GM12878 (cell line): ENCODE data around the gene SRCIN1. TPM values are rescaled to one million over a fixed set of nuclear protein-coding genes. Genes with fewer than 3 reads are reported as not detected.

Experiments used
- ATAC-seq: fragments of 200-7000 bp; cut with Tn5 transposase; 3 replicates; pipeline ENCODE4 v1.9.1; 2020; ENCODE audit warnings: mild to moderate bottlenecking, moderate library complexity
- BruUV-seq: library from RNA; stranded (reverse); fragments of 400-500 nt; replicated peaks from 2 replicates; lab custom pipeline; 2021; lab: Mats Ljungman, UMichigan
- CTCF ChIA-PET: fragments of 300-600 bp; sonication (Branson Sonifier 250); formaldehyde crosslinking; extraction: SDS; loops from one replicate; lab custom pipeline; 2021; ENCODE audit warnings: inconsistent platforms; lab: Yijun Ruan, JAX
- POLR2A ChIA-PET: fragments of 350-600 bp; formaldehyde crosslinking; extraction: SDS; loops from one replicate; lab custom pipeline; 2021; ENCODE audit warnings: inconsistent platforms; lab: Charles Lee
- RAD21 ChIA-PET: fragments of 300-600 bp; sonication (Branson Sonifier 250); formaldehyde crosslinking; loops from one replicate; lab custom pipeline; 2023; ENCODE audit warnings: antibody characterized with exemption; ENCODE audit not compliant: unreplicated experiment; lab: Charles Lee
- SMC1A ChIA-PET: fragments of 300-600 bp; sonication (Branson Sonifier 250); formaldehyde crosslinking; loops from one replicate; lab custom pipeline; 2023; ENCODE audit not compliant: unreplicated experiment, uncharacterized antibody; lab: Charles Lee
- DNase-seq: peaks from one replicate; pipeline ENCODE4 v3.0.0-alpha.2; 2011; ENCODE audit warnings: low read depth, low spot score
- FAIRE-seq: peaks from 3 replicates; lab custom pipeline; 2011; peaks lifted over from hg19 to GRCh38; lab: Jason Lieb, UNC
- H2AFZ ChIP-seq: 2 replicates; pipeline ENCODE4 v1.6.0; 2011; ENCODE audit warnings: low read depth, low read length, control low read depth; ENCODE audit not compliant: control insufficient read depth
- H3K27ac ChIP-seq: 2 replicates; pipeline ENCODE4 v1.5.1; 2011; ENCODE audit warnings: control low read depth; ENCODE audit not compliant: control insufficient read depth, insufficient read depth
- H3K27me3 ChIP-seq, 2 experiments: replicated peaks in 1 of 2; 2 replicates each; pipeline versions ENCODE4 v1.6.0 to v1.6.1; 2011; ENCODE audit warnings: low read length in 1 of 2; ENCODE audit not compliant: control insufficient read depth in 2 of 2, insufficient read depth in 2 of 2
- H3K36me3 ChIP-seq, 2 experiments: 2 replicates each; pipeline ENCODE4 v1.5.1; 2011; ENCODE audit warnings: low read length in 1 of 2; ENCODE audit not compliant: control insufficient read depth in 2 of 2, insufficient read depth in 2 of 2
- H3K4me1 ChIP-seq: 2 replicates; pipeline ENCODE4 v1.6.1; 2011; ENCODE audit warnings: mild to moderate bottlenecking, low read length, moderate library complexity, mixed read lengths; ENCODE audit not compliant: control insufficient read depth, insufficient read depth
- H3K4me2 ChIP-seq: 2 replicates; pipeline ENCODE4 v1.6.0; 2011; ENCODE audit warnings: control low read depth; ENCODE audit not compliant: control insufficient read depth, insufficient read depth
- H3K4me3 ChIP-seq: fragments of 200-600 bp; sonication (generic); 2 replicates; pipeline ENCODE4 v1.5.1; 2016
- H3K79me2 ChIP-seq: 2 replicates; pipeline ENCODE4 v1.6.0; 2011; ENCODE audit warnings: low read length; ENCODE audit not compliant: control insufficient read depth, insufficient read depth
- H3K9ac ChIP-seq: 2 replicates; pipeline ENCODE4 v1.8.0; 2011; ENCODE audit warnings: low read length, control low read depth, mixed read lengths; ENCODE audit not compliant: control insufficient read depth, insufficient read depth
- H3K9me3 ChIP-seq: replicated peaks from 3 replicates; pipeline ENCODE4 v1.5.1; 2011; ENCODE audit warnings: mild to moderate bottlenecking, low read length; ENCODE audit not compliant: control insufficient read depth, insufficient read depth
- H4K20me1 ChIP-seq: 2 replicates; pipeline ENCODE4 v1.6.0; 2011; ENCODE audit not compliant: control insufficient read depth, insufficient read depth
- BCL3 ChIP-seq: IDR thresholded peaks from 2 replicates; pipeline ENCODE4 v1.6.1; 2011; ENCODE audit warnings: borderline replicate concordance, low read depth, mild to moderate bottlenecking, moderate library complexity, low read length; ENCODE audit not compliant: insufficient read depth, poor library complexity, severe bottlenecking
- E4F1 ChIP-seq: fragments of 450-650 bp; IDR thresholded peaks from 2 replicates; pipeline ENCODE4 v1.6.1; 2018; ENCODE audit warnings: borderline replicate concordance, mild to moderate bottlenecking; ENCODE audit not compliant: partially characterized antibody
- EGR1 ChIP-seq, 2 experiments: IDR thresholded peaks; 1 replicate in 1 of 2; 2 replicates in 1 of 2; pipeline ENCODE4 v1.6.1; 2011 to 2012; ENCODE audit warnings: low read depth in 2 of 2, low read length in 2 of 2, borderline replicate concordance in 1 of 2, mild to moderate bottlenecking in 1 of 2, moderate library complexity in 1 of 2
- FOS ChIP-seq: IDR thresholded peaks from 3 replicates; pipeline ENCODE4 v1.6.1; 2011; ENCODE audit warnings: borderline replicate concordance; ENCODE audit not compliant: insufficient read length; ENCODE audit errors: extremely low read depth
- KLF5 ChIP-seq: fragments of 450-650 bp; IDR thresholded peaks from 2 replicates; pipeline ENCODE4 v1.6.1; 2014; ENCODE audit warnings: mild to moderate bottlenecking; ENCODE audit not compliant: partially characterized antibody
- MEF2A ChIP-seq: IDR thresholded peaks from 2 replicates; pipeline ENCODE4 v1.6.1; 2011; ENCODE audit warnings: low read depth, mild to moderate bottlenecking, low read length, moderate library complexity; ENCODE audit not compliant: insufficient read depth
- MTA3 ChIP-seq: IDR thresholded peaks from 2 replicates; pipeline ENCODE4 v1.6.1; 2012; ENCODE audit warnings: low read length, inconsistent platforms, borderline replicate concordance
- NR2C2 ChIP-seq: IDR thresholded peaks from 2 replicates; pipeline ENCODE4 v1.6.1; 2011; ENCODE audit warnings: borderline replicate concordance, low read depth; ENCODE audit not compliant: control insufficient read depth, insufficient read length
- PAX8 ChIP-seq: fragments of 450-650 bp; IDR thresholded peaks from 2 replicates; pipeline ENCODE4 v1.6.1; 2017; ENCODE audit warnings: mild to moderate bottlenecking, moderate library complexity
- RAD21 ChIP-seq: IDR thresholded peaks from 2 replicates; pipeline ENCODE4 v1.6.1; 2011; ENCODE audit warnings: mild to moderate bottlenecking, low read depth, low read length, moderate library complexity; ENCODE audit not compliant: insufficient read depth
- RFX5 ChIP-seq: IDR thresholded peaks from 2 replicates; pipeline ENCODE4 v1.6.1; 2011; ENCODE audit warnings: low read depth, low read length, improper control_type of control experiment
- RUNX3 ChIP-seq: IDR thresholded peaks from 2 replicates; pipeline ENCODE4 v1.6.1; 2012; ENCODE audit warnings: low read length, inconsistent platforms
- SUZ12 ChIP-seq: fragments of 200-600 bp; sonication (generic); IDR thresholded peaks from one replicate; pipeline ENCODE4 v1.6.1; 2018; ENCODE audit warnings: antibody characterized with exemption, mild to moderate bottlenecking; ENCODE audit not compliant: unreplicated experiment
- TCF12 ChIP-seq: IDR thresholded peaks from 2 replicates; pipeline ENCODE4 v1.6.1; 2011; ENCODE audit warnings: low read depth, mild to moderate bottlenecking, low read length
- TCF3 ChIP-seq: IDR thresholded peaks from 2 replicates; pipeline ENCODE4 v1.6.1; 2012; ENCODE audit warnings: low read depth, mild to moderate bottlenecking, low read length, borderline replicate concordance; ENCODE audit not compliant: insufficient read depth
- ZBED1 ChIP-seq: IDR thresholded peaks from 2 replicates; pipeline ENCODE4 v1.6.1; 2016; ENCODE audit warnings: borderline replicate concordance
- ZNF207 ChIP-seq: fragments of 450-650 bp; IDR thresholded peaks from 2 replicates; pipeline ENCODE4 v1.6.1; 2014; ENCODE audit warnings: antibody characterized with exemption, mild to moderate bottlenecking, borderline replicate concordance
- WGBS: methylation state at CpG from one replicate; pipeline ENCODE4 v1.1.6; 2016; ENCODE audit warnings: low lambda C conversion rate; ENCODE audit not compliant: insufficient replicate concordance, insufficient coverage; ENCODE audit errors: missing lambda C conversion rate; 5-methylcytosine and 5-hydroxymethylcytosine counted together
- in situ Hi-C: fragments of 300-500 bp; cut with MboI; formaldehyde crosslinking; loops from 9 replicates; pipeline ENCODE4 v1.14.3; 2018; ENCODE audit warnings: mixed read lengths
- intact Hi-C: fragments of 100-400 bp; cut with micrococcal nuclease; formaldehyde crosslinking; loops from one replicate; pipeline ENCODE4 v1.14.2; 2022; ENCODE audit not compliant: unreplicated experiment
- polyA plus RNA-seq, 11 experiments: library from polyadenylated mRNA; depleted of rRNA in 4 of 11; unstranded in 6 of 11; stranded (reverse) in 5 of 11; fragments of >200 nt; fragmentation: Nextera tagmentation in 4 of 11; fragmentation: Illumina TruSeq in 1 of 11; extraction: Ambion mirVana in 4 of 11; extraction: Trizol in 1 of 11; gene quantifications; 1 replicate in 1 of 11; 2 replicates in 10 of 11; pipeline versions ENCODE4 v1.2.1 to v1.2.3, GENCODE V29; 2011 to 2016; ENCODE audit warnings: inconsistent platforms in 2 of 11, missing spikeins in 2 of 11, low read depth in 1 of 11
- total RNA-seq, 4 experiments: library from RNA; depleted of rRNA in 3 of 4; stranded (reverse); fragments of >200 nt in 3 of 4; fragmentation: Illumina TruSeq in 1 of 4; extraction: Trizol in 1 of 4; gene quantifications; 2 replicates each; pipeline versions ENCODE4 v1.2.1 to v1.2.3, GENCODE V29; 2013 to 2021

Gene SRCIN1
- total and polyA plus RNA-seq, 10 of the 15 experiments (the other 5 are each of a cell fraction or from before 2014, with no cell fraction given): under 0.01 to 0.74 (median 0.20) TPM; not detected in 3

GRCh38 chr17:38619937-38620550 lies 14.3 kb upstream of the SRCIN1 start:
- WGBS: 65% methylated on average over 9 of the region's 9 CpGs
- in situ Hi-C loops (no loop called here), intact Hi-C loops (no loop called here)
- CTCF ChIA-PET: interaction anchor here (0.7 to 1.4 kb wide), 2 partner anchors 43 to 587 kb away, joined by 3 to 4 read pairs; no protein-coding TSS in a partner anchor
- Histone ChIP-seq H3K36me3 (no peaks in the 10 kb centered on the region), H3K27ac (no peak overlapping the region), H3K4me1 (peaks cover under 1% of the 10 kb centered on the region; the same call in 1 of the 2 replicates), H4K20me1 (no peaks in the 10 kb centered on the region), H3K27me3 (no peaks in the 10 kb centered on the region), H3K4me3 (no peak overlapping the region), H3K4me2 (no peak overlapping the region), H2AFZ (no peak overlapping the region), H3K9ac (no peak overlapping the region), H3K79me2 (no peaks in the 10 kb centered on the region), H3K9me3 (no peaks in the 10 kb centered on the region)
- no peak for TF ChIP-seq MEF2A
- TF ChIP-seq FOS: no peak
- TF ChIP-seq ZBED1: no peak
- TF ChIP-seq BCL3: no peak
- TF ChIP-seq TCF12: no peak
- no peak for TF ChIP-seq NR2C2
- TF ChIP-seq RUNX3: no peak
- TF ChIP-seq KLF5: no peak
- no peak for TF ChIP-seq SUZ12
- TF ChIP-seq PAX8: no peak
- no peak for TF ChIP-seq ZNF207
- TF ChIP-seq MTA3: no peak
- TF ChIP-seq EGR1 (IDR thresholded peaks at IDR 0.05; ENCODE audit: borderline replicate concordance in 1 of 2, low read depth in 2 of 2, low read length in 2 of 2): no peak
- TF ChIP-seq TCF3: no peak
- TF ChIP-seq E4F1: no peak
- no peak for TF ChIP-seq RAD21
- TF ChIP-seq RFX5: no peak
- FAIRE-seq (no peak), DNase-seq (no peak), ATAC-seq (no peak)
- POLR2A ChIA-PET: no interaction called here
- no TSS peak for BruUV-seq
- RAD21 ChIA-PET: no interaction called here
- SMC1A ChIA-PET: interaction anchor here (0.6 to 1.0 kb wide), 2 partner anchors 41 to 969 kb away, joined by 3 read pairs; no protein-coding TSS in a partner anchor
